GM19438 (cell line): ENCODE results near the gene TMEM163.
"Not testable (repeated sequence)": the region's sequence is repeated elsewhere in the genome, so short reads cannot be mapped to it uniquely, and the experiment has no call there.

ENCODE experiments used
- ATAC-seq: cut with Tn5 transposase; IDR thresholded peaks from one replicate; pipeline ENCODE4 v1.9.1; 2021; ENCODE audit warnings: low read depth; ENCODE audit not compliant: unreplicated experiment

TMEM163 gene

DNA sequence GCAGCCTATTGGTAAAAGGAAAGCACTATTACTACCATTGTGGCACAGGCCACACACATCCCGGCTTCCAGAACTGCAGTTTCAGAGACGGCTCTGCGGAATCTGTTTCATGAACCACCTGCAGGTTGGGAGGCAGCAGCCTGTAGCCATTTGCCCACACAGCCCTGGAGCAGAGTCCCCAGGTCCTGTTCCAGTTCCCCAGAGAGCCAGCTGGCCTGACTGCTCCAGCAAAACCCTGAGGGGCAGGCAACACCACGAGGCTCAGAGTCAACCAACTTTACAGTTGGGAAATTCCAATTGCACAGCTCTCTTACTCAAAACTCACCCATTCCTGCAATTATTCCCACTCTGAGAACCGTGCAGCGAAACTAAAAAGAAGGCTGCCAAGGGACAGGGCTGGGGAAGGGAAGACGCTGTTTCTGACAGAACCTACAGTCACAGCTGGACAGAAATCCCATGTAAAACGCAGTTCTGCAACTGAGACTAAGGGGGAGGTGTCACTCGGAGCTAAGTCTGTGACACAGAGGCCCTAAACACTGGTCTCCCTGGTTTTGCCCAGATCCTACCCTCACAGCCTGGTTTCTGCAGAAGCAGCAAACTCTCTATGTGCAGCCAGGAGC lies 219.4 kb downstream of the TMEM163 start:
- ATAC-seq, result no peak

DNA sequence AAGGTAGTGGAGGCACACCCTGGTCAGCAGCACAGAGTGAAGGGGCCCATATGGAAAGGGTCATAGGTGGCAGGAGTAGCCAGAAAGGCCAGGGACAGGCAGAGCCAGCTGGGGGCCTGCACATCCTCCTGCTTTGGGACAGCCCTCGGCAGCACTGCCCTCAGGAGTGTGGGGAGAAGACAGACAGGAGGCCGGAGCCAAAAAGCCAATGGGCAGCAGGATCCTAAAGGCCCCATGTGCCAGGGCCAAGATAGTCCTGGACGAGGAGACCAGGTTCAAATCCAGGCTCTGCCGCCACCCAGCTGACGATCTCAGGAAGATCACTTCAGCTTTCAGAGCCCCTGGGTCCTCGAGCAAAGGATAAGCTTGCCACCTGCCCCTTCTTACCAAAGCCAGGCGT lies 220.1 kb downstream of the TMEM163 start:
- ATAC-seq, result no peak

DNA sequence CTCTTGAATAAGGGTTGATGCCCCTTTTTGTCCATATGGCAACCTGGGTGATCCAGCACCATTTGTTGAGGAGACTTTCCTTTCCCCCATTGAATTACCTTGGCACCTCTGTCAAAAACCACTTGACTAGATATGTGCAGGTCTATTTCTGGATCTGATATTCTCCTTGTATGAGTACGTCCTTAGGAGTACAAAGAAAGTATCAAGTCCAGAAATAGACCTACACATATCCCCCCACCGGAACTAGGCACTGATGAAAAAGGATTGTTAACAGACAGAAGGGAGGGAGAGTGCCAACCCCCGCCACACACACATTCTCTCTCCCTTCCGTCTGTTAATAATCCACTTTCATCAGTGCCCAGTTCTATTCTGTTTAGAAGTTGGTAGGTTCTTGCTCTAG lies 225.0 kb downstream of the TMEM163 start:
- ATAC-seq, result no peak

DNA sequence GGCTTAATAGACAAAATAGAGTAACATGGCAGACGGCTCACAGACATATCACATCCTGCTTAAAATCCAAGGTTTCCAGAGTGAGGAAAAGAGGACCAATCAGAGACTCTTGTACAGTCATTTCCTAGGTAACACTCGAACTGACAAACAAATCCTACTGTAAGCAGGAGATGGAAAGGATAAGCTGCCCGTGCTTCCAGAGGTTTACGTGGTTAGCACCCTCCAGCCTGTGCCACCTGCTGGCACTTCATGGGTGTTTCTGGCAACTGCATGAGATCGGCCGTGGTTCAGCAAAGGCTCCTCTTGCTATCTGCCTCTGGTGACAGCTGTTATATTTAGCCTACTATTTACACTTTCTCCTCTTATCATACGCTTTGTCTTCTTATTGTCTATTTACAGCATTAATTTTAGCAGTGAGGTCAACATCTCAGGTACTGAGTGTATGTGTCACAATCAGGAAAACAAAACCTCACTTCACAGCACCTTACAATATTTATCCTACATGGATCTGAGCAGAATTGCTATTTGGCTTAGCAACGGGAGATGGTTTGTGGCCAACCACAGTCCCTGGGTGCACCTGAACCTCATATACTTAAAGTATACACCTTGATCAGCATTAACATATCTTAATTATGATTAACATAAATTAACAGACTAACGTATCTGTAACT lies 226.9 kb downstream of the TMEM163 start:
- no peak for ATAC-seq

DNA sequence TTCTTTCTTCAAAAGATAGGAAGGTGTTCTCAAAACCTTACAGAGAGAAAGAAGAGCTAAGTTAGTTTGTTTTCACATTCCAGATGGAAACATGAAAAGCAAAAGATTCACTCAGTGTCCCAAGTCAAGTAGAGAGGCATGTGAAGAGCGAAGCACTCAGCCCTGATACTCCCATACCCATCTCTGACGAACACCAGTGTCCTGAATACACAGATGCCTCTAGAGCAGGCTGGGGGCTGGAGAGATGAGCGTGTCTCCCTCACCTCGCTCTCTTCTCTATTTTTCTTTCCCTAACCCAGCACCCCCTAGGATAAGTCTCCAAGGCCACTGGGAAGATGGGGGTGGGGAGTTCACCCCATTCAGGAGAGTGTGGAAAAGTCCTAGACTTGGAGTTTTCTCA lies 227.8 kb downstream of the TMEM163 start:
- ATAC-seq, result no peak

DNA sequence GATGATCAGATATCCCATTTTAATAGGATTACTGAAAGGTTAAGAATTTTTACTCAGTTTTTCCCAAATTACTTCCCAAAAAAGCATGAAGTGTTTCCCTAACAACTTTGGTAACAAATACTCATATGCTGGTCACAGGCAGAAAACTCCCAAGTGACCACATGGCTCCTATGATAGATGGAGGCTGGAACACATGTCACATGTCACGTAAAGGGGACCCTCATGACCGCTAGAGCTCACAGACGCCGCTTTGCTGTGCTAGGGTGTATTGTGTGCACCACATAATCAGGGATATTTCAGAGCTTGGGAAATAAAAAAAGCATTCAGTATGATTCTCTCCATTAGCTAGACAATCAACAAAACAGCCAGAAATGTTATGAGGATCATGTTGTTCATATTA lies 228.2 kb downstream of the TMEM163 start:
- no peak for ATAC-seq

DNA sequence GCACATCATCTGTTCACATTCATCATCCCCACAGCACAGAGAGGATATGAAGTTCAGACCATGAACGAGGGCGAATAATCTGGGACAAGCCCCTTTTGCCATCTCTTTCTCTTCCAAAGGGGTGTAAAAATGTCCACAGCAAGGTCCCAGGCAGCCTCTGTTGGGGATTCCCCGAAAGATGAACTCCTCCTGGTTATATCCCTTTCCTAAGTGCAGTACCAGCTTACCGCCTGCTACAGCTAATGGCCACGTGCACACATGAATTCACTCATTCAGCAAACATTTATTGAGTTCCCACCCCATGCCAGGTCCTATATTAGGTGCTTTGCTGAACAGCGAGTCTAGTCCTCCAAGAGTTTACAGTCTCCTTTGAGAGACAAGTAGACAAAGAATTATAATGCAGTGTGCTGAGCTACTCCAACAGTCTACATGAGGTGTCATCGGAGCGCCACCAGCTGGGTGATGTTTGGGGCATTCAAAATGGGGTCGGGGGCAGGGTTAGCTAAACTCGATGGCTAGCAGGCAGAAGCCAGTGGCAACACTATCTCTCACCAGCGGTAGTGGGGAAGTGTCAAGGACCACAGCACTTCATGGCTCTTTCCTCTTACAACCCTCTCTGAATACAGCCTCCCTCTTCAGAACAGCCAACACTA lies 228.9 kb downstream of the TMEM163 start:
- no peak for ATAC-seq

DNA sequence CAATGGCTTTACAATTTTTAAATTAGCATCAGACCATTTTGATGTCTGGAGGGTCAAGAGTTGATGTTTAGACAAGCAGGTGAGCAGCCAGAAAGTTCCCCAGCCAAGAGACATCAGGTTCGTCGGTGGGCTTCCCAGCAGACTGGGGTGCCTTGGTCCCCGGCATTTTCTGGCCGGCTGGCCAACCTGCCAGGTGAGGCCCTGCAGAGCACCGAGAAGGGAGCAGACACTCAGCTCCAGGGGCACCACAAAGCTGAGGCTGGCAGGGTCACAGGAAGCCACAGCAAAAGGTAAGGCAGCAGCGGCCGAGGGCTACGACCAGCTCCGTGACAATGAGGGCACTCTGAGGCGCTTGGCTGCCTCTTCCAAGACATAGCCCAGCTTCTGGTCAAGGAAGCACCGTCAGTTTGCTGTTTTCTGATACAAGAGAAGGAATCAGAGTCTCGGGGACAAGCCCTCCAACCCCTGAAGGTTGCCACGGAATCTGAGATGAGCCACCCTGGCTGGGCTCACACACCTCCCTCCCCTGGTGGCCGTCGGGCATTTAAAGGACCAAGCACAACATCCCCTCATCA lies 235.9 kb downstream of the TMEM163 start:
- no peak for ATAC-seq

DNA sequence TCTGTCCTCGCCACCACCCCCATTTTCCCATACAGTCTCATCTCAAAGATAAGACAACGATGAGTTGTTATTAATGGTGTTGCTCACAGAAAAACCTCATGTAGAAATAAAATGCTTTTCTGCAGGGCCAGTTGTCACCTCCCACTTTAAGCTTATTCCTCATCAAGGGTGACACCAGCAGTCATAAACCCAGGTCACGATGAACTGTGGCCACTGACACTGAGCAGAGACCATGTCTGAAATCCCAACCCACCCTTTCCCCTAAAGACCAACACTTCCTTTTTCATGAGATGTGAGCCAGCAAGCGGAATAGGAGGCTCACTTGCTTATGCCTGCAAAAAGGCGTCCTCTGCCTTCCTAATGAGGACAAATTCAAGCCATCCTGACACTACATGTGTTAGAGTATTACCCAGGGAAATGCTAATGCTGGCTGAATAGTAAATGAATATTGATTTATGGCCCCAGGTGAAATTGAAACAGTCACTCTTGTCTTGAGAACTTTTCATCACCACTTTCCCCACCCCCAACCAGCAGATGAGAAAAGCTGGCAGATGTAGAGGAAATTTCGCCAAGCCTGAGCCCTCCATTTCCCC lies 236.6 kb downstream of the TMEM163 start:
- ATAC-seq, result no peak

DNA sequence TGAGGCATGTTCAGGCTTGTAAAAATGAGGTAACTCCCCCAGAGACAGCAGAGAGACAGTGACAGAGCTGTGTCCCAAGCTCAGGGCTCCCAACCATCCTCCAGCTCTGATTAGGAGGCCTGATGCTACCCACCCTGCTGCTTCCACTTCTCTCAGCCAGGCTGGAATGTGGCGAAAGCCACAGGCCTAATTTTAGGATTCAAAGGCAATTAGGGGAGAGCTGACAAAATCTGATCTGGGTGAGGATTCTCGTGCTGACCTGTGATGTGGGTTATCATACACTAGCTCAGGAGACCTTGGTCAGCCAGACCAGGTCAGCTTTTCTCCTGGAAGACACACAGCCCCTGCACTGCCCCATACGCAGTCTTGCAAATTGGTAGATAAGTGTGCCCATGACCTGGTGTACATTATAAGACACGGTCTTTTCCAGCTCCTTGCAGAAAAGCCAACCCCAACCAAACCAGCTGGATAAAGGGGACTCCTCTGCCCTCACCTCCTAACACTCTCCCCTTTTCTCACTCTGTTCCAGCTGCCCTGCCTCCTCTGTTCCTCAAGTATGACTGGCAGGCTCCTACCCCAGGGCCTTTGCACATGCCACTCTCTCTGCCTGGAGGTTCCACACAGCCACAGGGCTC lies 239.0 kb downstream of the TMEM163 start:
- no peak for ATAC-seq

DNA sequence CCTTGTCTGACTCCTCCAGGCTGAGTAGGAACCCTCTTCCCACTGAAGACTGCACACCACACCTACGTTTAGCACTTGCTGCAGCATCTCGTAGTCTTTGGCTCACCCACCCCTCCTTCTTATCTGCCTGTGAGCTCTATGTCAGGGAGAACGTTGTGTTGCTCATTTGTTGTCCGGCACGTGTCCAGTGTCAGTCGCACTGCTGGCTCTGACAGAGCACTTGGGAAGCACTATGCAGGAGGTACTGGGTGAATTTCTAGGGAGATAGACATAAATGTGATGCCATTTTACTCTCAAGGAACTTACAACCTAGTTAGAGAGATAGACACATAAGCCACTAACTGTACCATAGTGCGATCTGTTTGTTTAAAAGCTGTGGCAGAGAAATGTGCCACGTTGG lies 241.8 kb downstream of the TMEM163 start:
- not testable (repeated sequence) for ATAC-seq

DNA sequence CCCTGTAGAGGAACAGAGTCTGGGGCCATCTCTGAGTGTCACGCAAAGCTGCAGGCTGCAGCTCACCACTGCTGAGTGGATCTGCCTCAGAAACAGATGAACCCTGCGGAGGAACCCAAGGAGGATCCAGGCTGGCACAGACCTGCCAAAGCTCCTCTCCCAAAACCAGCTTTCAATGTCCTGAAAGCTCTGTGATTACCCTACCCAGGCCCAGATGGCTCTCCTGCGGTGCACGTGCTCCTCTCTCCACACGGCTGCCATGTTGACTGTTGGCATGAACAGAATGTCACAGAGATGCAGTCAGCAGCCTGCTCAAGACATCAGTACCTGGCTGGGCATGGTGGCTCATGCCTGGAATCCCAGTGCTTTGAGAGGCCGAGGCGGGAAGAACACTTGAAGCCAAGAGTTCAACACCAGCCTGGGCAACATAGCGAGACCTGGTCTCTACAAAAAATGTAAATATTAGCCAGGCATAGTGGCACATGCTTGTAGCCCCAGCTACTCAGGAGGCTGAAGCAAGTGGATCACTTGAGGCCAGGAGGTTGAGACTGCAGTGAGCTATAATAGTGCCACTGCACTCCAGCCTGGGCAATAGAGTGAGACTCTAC lies 248.1 kb downstream of the TMEM163 start:
- no peak for ATAC-seq

DNA sequence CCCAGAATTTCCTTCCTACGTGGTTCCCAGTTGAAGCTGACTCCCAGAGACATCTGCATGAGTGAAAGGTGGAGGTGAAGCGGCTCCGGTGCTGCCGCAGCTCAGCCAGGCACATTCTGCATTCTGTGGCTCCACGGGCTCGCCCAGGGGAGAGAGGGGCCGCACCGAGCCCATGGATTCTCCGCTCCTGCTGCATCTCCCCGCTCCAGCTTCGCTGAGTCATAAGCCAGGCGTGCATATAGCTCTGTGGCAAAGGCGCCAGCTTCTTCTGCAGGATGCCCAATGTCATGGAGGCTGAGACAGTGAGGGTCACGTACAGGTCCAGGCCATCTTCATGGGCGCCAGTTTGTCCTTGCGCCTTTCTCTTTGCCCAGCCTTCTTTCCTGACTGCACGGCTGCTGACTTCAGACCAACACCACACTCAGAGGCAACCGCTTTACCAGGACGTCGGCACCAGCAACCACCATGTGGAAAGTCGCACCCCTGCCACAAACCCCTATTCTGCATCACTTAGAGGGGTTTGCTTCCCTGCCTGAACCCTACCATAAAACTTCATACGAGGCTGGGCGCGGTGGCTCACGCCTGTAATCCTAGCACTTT lies 249.2 kb downstream of the TMEM163 start:
- ATAC-seq, result no peak

DNA sequence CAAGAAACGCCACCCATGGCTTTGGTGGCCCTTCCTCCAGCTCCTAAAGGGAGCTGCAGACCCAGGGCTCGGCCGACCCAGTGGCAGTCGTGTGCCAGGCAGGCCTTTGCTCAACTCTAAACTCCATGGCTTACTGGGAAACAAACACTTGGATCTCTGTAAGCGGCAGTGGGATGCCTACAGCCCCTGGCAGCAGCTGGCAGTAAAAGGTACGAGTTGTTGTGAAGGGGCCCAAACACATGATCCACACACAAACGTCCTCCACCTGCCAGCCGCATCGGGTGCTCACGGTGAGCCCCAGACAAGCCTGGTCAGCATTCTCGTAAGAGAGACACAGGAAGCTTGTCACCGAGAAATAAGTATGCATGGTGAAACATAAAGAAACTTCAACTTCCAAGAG lies 250.0 kb downstream of the TMEM163 start:
- no peak for ATAC-seq

DNA sequence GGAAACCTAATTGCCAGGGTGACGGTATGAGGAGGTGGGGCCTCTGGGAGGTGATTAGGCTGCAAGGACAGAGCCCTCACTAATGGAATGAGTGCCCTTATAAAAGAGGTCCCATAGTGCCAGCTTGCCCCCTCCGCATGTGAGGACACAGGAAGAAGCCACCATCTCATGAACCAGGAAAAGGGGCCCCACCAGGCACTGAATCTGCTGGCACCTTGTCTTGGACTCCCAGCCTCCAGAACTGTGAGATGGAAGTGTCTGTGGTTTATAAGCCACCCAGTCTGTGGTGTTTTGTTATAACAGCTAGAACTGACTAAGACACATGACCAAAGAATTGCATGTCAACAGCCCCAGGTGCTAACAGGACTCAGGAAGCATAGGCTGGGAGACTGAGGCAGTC lies 250.6 kb downstream of the TMEM163 start:
- no peak for ATAC-seq

DNA sequence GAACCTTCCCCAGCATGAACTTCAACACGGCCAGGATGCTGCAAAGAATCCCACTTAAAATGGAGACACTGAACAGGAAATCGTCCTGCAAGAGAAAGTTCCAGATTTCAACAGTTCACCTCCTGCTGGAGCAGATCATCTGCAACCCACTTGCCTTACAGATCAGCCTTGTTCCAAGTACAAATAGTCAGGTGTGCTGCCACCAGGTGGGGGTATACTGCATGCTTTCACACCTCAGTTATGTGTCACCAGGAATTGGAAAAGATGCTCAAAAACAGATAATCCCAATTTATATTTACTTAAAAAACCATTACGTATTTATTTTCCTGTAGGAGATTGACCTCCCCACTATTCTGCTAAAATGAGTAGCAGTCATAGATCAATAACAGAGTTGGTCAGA lies 252.7 kb downstream of the TMEM163 start:
- no peak for ATAC-seq

DNA sequence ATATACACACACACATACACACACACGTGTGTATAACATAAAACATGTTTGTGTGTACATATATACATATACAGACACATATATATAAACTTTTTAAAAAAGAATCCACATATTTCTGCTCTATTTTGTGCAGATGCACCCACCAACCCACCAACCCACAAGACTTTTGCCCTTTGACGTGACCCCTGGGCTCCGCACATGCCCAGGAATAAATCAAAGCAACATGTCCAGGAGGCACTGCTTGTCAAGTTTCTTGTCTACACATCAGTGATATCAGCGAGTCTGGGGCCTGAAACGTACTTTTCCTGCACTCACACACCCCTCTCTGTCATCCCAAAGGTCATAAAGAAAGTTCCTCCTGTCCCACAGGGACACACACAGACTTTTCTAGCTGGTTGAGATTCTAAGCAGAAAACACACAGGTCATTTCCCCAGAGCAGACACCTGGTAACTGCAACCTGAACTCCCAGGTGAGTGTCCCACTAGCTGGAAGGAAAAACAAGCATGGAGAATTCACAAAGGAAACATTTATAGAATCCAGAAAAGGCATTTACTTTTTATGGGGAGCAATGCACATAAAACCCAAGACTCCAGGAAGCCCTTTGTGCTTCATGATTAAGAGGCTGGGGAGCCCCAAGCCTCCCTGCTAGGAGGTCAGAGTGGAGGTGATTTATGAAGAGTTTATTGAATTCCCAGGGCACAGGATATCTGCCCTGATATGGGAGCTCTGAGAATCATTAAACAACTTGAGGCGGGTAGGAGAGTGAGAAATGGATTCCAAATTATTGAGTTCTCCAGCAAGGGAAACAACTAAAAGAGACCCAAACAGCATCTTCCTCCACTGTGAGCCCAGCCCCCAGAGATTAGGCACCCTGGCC lies 253.3 kb downstream of the TMEM163 start:
- no peak for ATAC-seq

DNA sequence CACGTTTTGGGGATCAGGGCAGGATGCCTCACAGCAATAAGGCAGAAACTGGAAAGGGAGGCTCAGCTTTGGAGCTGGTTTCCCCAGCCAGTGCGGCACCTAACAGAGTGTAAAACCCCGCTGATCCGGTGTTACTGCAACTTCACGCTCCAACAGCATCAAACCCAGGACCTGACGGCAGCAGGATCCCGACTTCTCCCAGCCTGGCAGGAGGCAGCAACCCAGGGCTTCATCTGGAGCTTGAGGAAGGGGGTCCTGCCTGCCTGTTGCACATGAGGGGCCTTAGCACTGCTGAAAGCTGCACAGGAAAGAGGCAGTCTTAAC lies 255.1 kb downstream of the TMEM163 start:
- no peak for ATAC-seq
